NCI-H748 (cell line): ENCODE measurements around the gene HECW1.

ENCODE experiments used
- DNase-seq: peaks from one replicate; lab custom pipeline; 2025; ENCODE audit not compliant: unreplicated experiment; lab: John Stamatoyannopoulos, UW

The HECW1 gene

GRCh38 chr7:43248961-43249822 is 136.7 kb downstream of the HECW1 start:
- DNase-seq, result peak; percentile 4

- no peak for DNase-seq
Observed at GRCh38 chr7:43249823-43250145, 137.3 kb downstream of the HECW1 start.

GRCh38 chr7:43260980-43261878 is 148.8 kb downstream of the HECW1 start:
- peak; percentile 78 for DNase-seq

DNA sequence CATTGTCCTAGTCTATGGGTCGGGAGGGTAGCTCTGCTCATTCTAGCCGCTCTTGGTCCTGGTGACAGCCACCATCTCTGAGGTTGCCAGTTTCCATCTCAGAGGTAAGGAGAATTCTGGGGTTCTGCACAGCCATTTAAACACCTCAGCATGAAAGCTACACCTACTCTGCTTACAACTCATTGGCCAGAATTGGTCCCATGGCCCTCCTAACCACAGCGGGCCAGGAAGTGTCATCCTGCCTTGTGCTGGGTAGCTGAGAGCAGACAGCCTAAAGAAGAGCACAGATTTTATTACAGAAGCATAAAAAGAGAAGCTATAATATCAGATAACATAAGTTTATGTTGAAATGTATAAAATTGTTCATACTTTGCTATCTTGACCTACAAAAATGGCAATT is 152.7 kb downstream of the HECW1 start:
- DNase-seq, result no peak

GRCh38 chr7:43273939-43274719 is 161.7 kb downstream of the HECW1 start:
- DNase-seq, result no peak

DNA sequence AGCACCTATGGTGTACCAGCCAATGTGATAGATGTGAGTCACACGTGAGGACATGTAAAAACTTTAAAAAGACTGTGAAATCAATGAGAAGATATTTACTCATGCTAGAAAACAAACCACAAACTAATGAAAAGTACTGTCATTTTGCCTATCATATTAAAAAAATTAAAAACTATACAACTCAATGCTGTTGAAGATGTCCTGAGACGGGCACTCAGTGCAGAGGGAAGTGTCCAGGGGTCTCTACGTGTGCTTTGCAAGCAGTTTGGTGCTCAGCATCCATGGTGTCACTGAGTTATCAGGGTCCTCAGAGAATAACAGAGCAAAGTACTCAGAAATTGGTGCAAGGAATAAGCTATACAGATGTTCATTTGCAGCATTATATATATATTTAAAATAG is 162.3 kb downstream of the HECW1 start:
- no peak for DNase-seq

- no peak for DNase-seq
Observed at GRCh38 chr7:43276547-43276946, 164.1 kb downstream of the HECW1 start.

GRCh38 chr7:43278088-43278644 is 165.7 kb downstream of the HECW1 start:
- no peak for DNase-seq

DNA sequence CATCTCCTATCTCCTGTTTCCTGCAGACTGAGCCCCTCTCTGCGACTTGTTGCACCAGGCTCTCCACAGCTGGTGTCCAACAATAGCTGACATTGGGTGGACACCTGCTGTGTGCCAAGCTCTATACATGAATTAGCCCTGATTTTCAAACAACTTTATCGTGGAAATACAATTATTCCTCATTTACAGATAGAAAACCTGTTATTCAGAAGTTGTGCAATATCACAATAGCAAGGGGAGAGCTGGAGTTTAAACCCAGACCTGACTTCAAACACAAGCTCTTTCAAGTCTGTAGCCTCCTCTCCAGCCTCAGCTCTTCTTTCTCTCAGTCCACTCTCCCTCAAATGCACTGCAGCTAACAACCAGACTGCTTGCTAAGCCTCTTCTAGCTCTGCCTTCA is 168.8 kb downstream of the HECW1 start:
- no peak for DNase-seq

DNA sequence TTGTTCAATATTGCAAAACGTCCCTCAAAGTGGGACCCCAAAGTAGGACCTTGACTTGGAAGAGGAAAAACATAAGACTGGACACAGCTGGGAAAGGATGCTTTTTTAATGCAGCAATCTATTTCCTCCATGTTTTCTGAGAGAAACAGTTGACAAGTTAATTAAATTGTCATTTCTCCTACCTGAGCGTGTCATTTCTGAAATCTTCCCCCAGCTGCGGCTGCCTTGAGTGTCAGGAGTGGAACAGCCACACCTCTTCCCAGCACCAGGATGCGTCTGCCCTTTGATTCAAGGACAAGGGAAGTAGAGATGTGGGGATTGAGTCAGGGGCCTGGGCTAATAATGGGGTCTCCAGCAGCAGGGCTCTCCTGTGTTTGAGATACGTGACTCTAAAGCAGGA is 171.3 kb downstream of the HECW1 start:
- DNase-seq, result no peak

GRCh38 chr7:43289826-43290225 is 177.4 kb downstream of the HECW1 start:
- no peak for DNase-seq

DNA sequence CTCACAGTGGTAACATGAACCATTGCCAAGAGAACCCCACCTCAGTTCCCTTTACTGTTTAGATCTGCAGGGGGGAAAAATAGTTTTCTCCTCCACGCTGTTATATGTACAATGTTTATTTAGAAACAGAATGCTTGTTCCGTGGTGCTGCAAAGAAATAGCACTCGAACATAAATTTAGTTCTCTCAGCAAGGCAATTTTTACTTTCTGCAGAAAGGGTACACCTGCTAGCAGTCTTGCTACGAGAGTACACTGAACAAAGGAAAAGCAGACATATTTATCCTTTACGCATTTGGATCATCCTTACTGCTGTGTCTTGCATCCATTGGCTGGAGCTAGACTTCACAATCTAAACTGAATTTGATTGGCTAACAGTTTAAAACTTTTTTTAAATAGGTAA is 178.5 kb downstream of the HECW1 start:
- no peak for DNase-seq

DNA sequence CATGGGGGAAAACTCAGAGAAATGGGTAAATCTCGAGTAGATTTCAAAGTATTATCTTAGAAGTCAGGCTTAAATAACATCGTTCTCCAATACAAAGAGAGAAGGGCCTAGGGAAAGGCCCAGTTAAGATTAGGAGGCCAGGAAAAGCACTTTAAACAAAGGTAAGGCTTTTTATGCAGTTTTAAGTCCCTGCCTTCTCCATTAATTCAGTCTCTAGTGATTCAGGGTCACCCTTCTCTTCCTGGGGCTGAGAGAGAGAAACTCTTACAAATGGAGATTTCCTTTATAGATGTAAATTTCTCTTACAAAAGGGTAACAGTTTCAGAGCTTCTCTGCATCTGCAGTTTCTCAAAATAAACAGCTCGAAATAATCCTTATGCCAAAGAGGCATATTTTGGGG is 179.3 kb downstream of the HECW1 start:
- no peak for DNase-seq

- DNase-seq, result no peak
Observed at GRCh38 chr7:43292384-43292783, 179.9 kb downstream of the HECW1 start.

DNA sequence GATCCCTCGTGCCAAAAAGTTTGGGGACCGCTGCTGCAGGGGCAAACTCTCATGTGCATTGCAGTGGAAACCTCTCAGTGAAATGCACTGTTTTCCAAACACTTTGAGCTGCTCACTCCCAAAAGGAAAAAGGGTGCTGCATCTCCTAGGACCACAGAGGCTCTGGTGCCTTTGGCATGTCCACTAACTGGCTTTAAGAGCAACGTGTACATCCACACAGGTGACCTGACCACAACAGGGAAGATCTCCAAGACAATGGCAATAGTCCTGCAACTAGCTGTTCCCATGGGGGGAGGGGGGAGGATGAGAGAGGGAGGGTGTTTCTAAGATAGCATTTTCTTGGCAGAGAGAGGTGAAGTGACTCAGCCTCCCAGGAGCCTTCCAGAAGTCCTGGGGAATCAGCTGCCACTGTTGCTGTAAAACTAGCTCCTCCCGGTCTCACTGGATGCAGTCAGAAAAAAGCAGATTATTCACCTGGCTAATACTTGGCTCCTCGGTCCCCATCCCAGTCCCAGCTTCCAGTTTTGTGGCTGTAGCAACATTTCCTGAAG is 181.7 kb downstream of the HECW1 start:
- no peak for DNase-seq

GRCh38 chr7:43295429-43295828 is 183.0 kb downstream of the HECW1 start:
- DNase-seq, result no peak

- DNase-seq, result no peak
Observed at GRCh38 chr7:43296306-43296705, 183.9 kb downstream of the HECW1 start.

- no peak for DNase-seq
Observed at GRCh38 chr7:43298617-43299016, 186.2 kb downstream of the HECW1 start.

DNA sequence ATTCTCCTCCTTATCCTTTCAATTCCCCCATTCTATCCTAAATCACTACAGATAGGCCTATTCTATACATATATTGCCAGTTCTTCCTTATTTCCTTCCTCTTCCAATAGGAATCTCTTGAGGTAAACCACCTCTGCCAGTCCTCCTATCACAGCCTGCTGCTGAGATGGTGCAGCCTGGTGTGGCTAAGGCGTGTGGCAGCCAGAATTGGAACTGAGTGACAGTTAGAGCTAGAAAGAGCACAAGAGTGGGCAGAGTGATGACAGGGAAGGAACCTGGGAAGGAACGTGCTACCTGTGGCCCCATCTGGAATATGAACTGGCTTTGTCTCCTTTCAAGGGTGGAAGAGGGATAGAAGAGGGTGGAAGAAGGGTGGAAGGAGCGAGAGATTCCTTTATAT is 187.7 kb downstream of the HECW1 start:
- DNase-seq, result no peak

DNA sequence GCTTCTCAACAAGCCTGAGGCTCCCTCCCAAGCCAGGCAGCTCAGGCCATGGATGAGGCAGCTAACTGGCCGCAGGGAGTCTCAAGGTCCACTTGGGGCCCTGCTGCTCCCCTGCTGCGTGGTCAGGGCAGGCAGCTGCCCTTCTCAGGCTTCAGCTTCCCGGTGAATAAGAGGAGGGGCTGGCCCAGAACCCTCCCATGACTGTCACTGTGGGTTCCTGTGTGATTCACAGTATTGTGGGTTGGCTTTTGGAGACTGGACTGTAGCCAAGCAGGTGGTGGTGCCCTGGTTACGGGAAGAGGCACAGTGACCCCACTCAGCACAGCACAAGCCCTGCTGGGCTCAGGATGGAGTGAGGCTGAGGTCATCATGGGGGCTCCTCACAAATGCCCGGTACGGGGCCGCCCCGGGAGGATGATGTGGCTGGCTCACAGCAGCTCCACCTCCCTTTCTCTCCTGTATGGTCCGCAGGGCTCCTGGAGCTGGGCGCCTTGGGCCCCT is 189.8 kb downstream of the HECW1 start:
- no peak for DNase-seq
